NCI-H524 treated with DMSO at 0.1 percent for 48 hours (cell line): ENCODE measurements around the gene ACSL4.
"Not testable (repeated sequence)": the region's sequence is repeated elsewhere in the genome, so short reads cannot be mapped to it uniquely, and the experiment has no call there.

Experiments
- DNase-seq: peaks from one replicate; lab custom pipeline; 2025; lab: John Stamatoyannopoulos, UW

Gene ACSL4

GRCh38 chrX:109732807-109733612 lies at the start of gene ACSL4:
Gene ACSL4, minus strand, starts transcription at chrX:109733257. Its CDS starts 49,894 bp downstream, at chrX:109683363.
- DNase-seq, result peak; percentile 38

GRCh38 chrX:109777749-109778148 lies 44.7 kb upstream of the ACSL4 start:
- no peak for DNase-seq

GRCh38 chrX:109776986-109777385 lies 43.9 kb upstream of the ACSL4 start:
- DNase-seq, result no peak

GRCh38 chrX:109776432-109776831 lies 43.4 kb upstream of the ACSL4 start:
- DNase-seq, result no peak

GRCh38 chrX:109775386-109775785 lies 42.3 kb upstream of the ACSL4 start:
- no peak for DNase-seq

- no peak for DNase-seq
Measured at GRCh38 chrX:109774706-109775105, 41.6 kb upstream of the ACSL4 start.

- DNase-seq, result no peak
Measured at GRCh38 chrX:109774136-109774535, 41.1 kb upstream of the ACSL4 start.

- no peak for DNase-seq
Measured at GRCh38 chrX:109773374-109773773, 40.3 kb upstream of the ACSL4 start.

- no peak for DNase-seq
Measured at GRCh38 chrX:109770780-109771179, 37.7 kb upstream of the ACSL4 start.

- no peak for DNase-seq
Measured at GRCh38 chrX:109760922-109761250, 27.8 kb upstream of the ACSL4 start.

GRCh38 chrX:109760209-109760921 lies 27.3 kb upstream of the ACSL4 start:
- DNase-seq, result no peak

- no peak for DNase-seq
Measured at GRCh38 chrX:109753256-109753655, 20.2 kb upstream of the ACSL4 start.

- no peak for DNase-seq
Measured at GRCh38 chrX:109751698-109752097, 18.6 kb upstream of the ACSL4 start.

- no peak for DNase-seq
Measured at GRCh38 chrX:109749207-109749606, 16.1 kb upstream of the ACSL4 start.

- DNase-seq, result no peak
Measured at GRCh38 chrX:109747681-109748080, 14.6 kb upstream of the ACSL4 start.

GRCh38 chrX:109742722-109743121 lies 9.7 kb upstream of the ACSL4 start:
- DNase-seq, result no peak

- DNase-seq, result not testable (repeated sequence)
Measured at GRCh38 chrX:109740896-109741295, 7.8 kb upstream of the ACSL4 start.

GRCh38 chrX:109740433-109740809 lies 7.4 kb upstream of the ACSL4 start:
- DNase-seq, result no peak

- DNase-seq, result no peak
Measured at GRCh38 chrX:109739625-109740432, 6.8 kb upstream of the ACSL4 start.

- DNase-seq, result no peak
Measured at GRCh38 chrX:109735202-109735744, 2.2 kb upstream of the ACSL4 start.

- no peak for DNase-seq
Measured at GRCh38 chrX:109733613-109734083, 591 bp upstream of the ACSL4 start.
